ENCODE results near the gene CYB561A3.

CYB561A3 gene, protein sequence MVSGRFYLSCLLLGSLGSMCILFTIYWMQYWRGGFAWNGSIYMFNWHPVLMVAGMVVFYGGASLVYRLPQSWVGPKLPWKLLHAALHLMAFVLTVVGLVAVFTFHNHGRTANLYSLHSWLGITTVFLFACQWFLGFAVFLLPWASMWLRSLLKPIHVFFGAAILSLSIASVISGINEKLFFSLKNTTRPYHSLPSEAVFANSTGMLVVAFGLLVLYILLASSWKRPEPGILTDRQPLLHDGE

DNA sequence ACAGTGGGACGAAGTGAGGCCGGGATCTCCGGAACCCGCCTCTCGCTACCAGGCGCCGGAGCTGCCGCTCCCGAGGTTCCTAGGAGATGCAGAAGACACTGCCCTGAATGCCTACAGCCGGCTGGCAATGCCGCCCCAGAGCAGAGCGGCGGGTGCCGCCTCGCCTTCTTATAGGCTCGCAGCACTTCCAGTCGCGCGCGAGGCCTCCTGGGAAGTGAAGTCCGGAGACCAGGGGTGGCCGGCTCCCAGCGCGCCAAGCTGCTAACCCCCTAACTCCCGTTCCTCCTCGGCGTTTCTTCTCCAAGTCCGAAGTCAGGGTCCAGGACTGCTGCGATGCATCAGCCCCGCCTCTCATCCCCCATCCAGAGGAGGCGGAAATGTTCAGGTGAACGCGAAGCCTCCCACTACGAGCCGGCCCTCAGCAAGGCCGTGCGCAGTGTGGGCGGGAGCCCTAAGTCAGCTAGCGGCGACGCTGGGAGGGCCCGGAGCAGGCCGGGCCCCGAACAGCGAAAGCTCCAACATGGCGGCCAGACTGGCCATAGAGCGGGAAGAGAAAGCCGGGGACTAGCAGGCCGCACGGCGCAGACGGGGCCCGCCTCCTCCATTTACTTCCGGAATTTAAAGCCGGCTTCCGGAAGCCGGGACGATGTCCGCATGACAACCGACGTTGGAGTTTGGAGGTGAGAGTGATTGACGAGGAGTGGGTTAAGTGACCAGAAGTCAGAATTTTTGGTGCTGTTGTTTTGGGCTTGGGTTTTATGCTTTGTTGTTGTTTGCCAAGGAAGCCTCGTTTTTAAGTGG is at the start of gene CYB561A3, which contains the start of gene TMEM138:
CYB561A3 (minus strand) TSS at position 142 of the 801 bp plus-strand sequence. CDS start 5,169 bp downstream, outside the sequence.
TMEM138 (plus strand) TSS at position 634 of the 801 bp plus-strand sequence. CDS start 2,017 bp downstream, outside the sequence.
- in situ Hi-C loops (cut with HindIII; ENCODE audit: low pct_ligation_motif_present, low sequenced_read_pairs), result no loop called here
- Histone ChIP-seq H3K36me3 (replicated peaks) (peaks cover 25% of the 10 kb centered on the region), H3K4me3 (ENCODE audit: low read depth, low read length) (peak within 1 kb of the TSS; percentile 76), H3K27me3 (replicated peaks) (no peaks in the 10 kb centered on the region), H3K27ac (peak within 1 kb of the TSS; percentile 93)
- DNase-seq, result peak; percentile 89
- TF ChIP-seq CTCF (IDR thresholded peaks at IDR 0.05; ENCODE audit: low read depth, low read length, missing control alignments), result no peak

- Histone ChIP-seq H3K36me3 (replicated peaks) (peaks cover 83% of the 10 kb centered on the region), H3K27me3 (replicated peaks) (no peaks in the 10 kb centered on the region), H3K4me3 (ENCODE audit: low read depth, low read length) (no peak overlapping the region), H3K27ac (no peak overlapping the region)
- TF ChIP-seq CTCF (IDR thresholded peaks at IDR 0.05; ENCODE audit: low read depth, low read length, missing control alignments), result no peak
- DNase-seq, result no peak
- in situ Hi-C loops (cut with HindIII; ENCODE audit: low pct_ligation_motif_present, low sequenced_read_pairs), result no loop called here
Measured at GRCh38 chr11:61406991-61407728, 45.5 kb upstream of the CYB561A3 start.

- Histone ChIP-seq H3K36me3 (replicated peaks) (peaks cover 75% of the 10 kb centered on the region), H3K27ac (no peak overlapping the region), H3K4me3 (ENCODE audit: low read depth, low read length) (no peak overlapping the region), H3K27me3 (replicated peaks) (no peaks in the 10 kb centered on the region)
- no peak for DNase-seq
- in situ Hi-C loops (cut with HindIII; ENCODE audit: low pct_ligation_motif_present, low sequenced_read_pairs), result no loop called here
- TF ChIP-seq CTCF (IDR thresholded peaks at IDR 0.05; ENCODE audit: low read depth, low read length, missing control alignments), result no peak
Measured at GRCh38 chr11:61406067-61406466, 44.4 kb upstream of the CYB561A3 start.

DNA sequence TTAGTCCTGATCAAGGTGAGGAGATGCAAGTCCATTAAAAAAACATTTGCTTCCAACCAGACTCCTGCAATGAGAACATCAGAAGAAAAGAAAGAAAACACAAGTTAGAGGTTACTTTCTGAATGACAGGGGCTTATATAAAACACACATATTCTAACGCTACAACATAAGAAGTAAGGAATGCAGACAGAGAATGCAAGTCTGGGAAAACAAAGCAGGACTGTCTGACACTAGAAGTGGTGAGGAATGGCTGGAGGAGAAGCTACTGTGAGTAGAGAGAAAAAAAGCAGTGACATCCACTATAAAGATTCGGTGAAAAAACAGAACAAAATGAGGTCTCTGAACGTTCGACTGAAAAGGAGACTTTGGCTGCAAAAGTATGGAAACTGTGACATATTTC is 43.0 kb upstream of the CYB561A3 start:
- H3K27me3 ChIP-seq (replicated peaks), result no peaks in the 10 kb centered on the region
- H3K4me3 ChIP-seq (ENCODE audit: low read depth, low read length), result no peak overlapping the region
- H3K36me3 ChIP-seq (replicated peaks), result peaks cover 65% of the 10 kb centered on the region
- no peak overlapping the region for H3K27ac ChIP-seq
- TF ChIP-seq CTCF (IDR thresholded peaks at IDR 0.05; ENCODE audit: low read depth, low read length, missing control alignments), result no peak
- in situ Hi-C loops (cut with HindIII; ENCODE audit: low pct_ligation_motif_present, low sequenced_read_pairs), result no loop called here
- DNase-seq, result no peak

GRCh38 chr11:61404103-61404502 is 42.4 kb upstream of the CYB561A3 start:
- DNase-seq, result no peak
- in situ Hi-C loops (cut with HindIII; ENCODE audit: low pct_ligation_motif_present, low sequenced_read_pairs), result no loop called here
- Histone ChIP-seq H3K36me3 (replicated peaks) (peaks cover 64% of the 10 kb centered on the region), H3K27me3 (replicated peaks) (no peaks in the 10 kb centered on the region), H3K27ac (no peak overlapping the region), H3K4me3 (ENCODE audit: low read depth, low read length) (no peak overlapping the region)
- TF ChIP-seq CTCF (IDR thresholded peaks at IDR 0.05; ENCODE audit: low read depth, low read length, missing control alignments), result no peak

All from brain microvascular endothelial cell (primary cell).